C4-2B (cell line): ENCODE data around the gene COL15A1.

Experiments used
- CTCF ChIP-seq: fragments of 450-650 bp; conservative IDR thresholded peaks from 2 replicates; pipeline ENCODE4 v1.5.1; 2017; ENCODE audit warnings: mild to moderate bottlenecking
- ZFX ChIP-seq: fragments of 450-650 bp; IDR thresholded peaks from 2 replicates; pipeline ENCODE4 v1.6.1; 2017

DNA sequence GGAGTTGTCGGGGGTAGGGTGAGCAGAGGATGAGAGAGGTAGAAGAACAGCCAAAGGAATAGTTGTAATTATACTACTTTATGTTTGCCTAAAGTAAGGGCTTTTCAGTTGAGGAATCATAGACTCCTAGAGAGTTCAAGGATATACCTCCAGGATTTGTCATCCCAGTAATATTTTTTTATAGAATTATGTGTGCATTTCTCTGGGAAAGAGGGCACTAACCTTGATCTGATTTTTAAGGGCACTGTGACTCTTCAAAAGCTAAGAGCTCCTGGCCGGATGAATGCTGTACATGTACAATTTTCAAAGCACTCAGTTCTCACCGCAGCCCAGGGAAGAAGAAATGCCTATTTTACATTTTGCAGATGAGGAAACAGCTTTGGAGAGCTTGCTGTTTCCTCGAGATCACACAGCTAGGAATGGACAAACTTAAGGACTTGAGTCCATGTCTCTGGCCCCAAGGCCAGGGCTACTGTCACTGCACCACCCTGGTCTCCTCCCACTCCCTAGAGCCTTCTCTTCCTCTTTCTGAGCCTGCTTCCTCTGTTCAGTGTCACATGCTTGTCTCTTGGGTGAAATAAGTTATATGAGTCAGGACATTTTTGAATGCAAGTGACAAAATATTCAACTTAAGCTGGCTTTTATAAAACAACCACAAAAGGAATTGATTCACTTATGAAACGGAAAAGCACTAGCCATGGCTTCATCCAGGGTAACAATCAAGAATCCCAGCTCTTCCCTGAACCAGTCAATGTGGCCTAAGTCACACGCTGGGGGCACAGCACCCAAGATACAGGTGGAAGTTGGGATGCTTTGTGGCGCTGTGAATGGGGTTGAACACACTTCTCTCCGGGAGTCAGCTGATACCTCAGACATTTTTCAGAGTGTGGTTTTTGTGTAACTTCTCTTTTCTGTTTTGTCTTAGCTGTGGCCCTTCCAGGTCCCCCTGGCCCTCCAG is 115.5 kb downstream of the COL15A1 start:
- TF ChIP-seq CTCF (no peak), ZFX (no peak)
